K562 (cell line): ENCODE measurements around the gene CTIF. TPM values are rescaled to one million over a fixed set of nuclear protein-coding genes. Genes with fewer than 3 reads are reported as not detected.

Source experiments
- ATAC-seq: fragments of 200-7000 bp; cut with Tn5 transposase; 3 replicates; pipeline ENCODE4 v1.9.1; 2020; ENCODE audit warnings: moderate library complexity
- BruUV-seq: library from RNA; stranded (reverse); fragments of 400-500 nt; replicated peaks from 2 replicates; lab custom pipeline; 2021; lab: Mats Ljungman, UMichigan
- CTCF ChIA-PET: fragments of 300-600 bp; formaldehyde crosslinking; extraction: SDS; loops from one replicate; lab custom pipeline; 2021; ENCODE audit warnings: low intra/inter-chr PET ratio; lab: Yijun Ruan, JAX
- POLR2A ChIA-PET: fragments of 300-600, 350-650 bp; sonication (Branson Sonifier 250); formaldehyde crosslinking; extraction: SDS; loops from one replicate; lab custom pipeline; 2021; ENCODE audit warnings: antibody characterized with exemption, inconsistent platforms; lab: Yijun Ruan, JAX
- DNase-seq, 4 experiments: peaks; one replicate each; pipeline versions ENCODE4 v3.0.0 to v3.0.0-alpha.2; 2011 to 2018; ENCODE audit warnings: low spot score in 3 of 4, mixed read lengths in 3 of 4; ENCODE audit errors: extremely low read depth in 1 of 4
- FAIRE-seq: peaks from 2 replicates; lab custom pipeline; 2011; peaks lifted over from hg19 to GRCh38; lab: Jason Lieb, UNC
- H2AFZ ChIP-seq: 2 replicates; pipeline ENCODE4 v1.6.0; 2011; ENCODE audit warnings: low read depth, low read length, control low read depth, inconsistent platforms
- H3K27ac ChIP-seq: fragments of 200-600 bp; 3 replicates; pipeline ENCODE4 v1.8.0; 2011; ENCODE audit warnings: low read depth, mild to moderate bottlenecking, control low read depth, inconsistent platforms, low read length, moderate library complexity, mixed read lengths; ENCODE audit errors: extremely low read depth
- H3K27me3 ChIP-seq, 2 experiments: fragments of 300-600 bp in 1 of 2; 2 replicates in 1 of 2; 3 replicates in 1 of 2; pipeline versions ENCODE4 v1.6.0 to v1.8.0; 2011; ENCODE audit warnings: inconsistent platforms in 2 of 2, low read length in 2 of 2, mild to moderate bottlenecking in 1 of 2, mixed read lengths in 1 of 2, moderate library complexity in 1 of 2; ENCODE audit not compliant: control insufficient read depth in 2 of 2, insufficient read depth in 2 of 2
- H3K36me3 ChIP-seq: fragments of 300-600 bp; 3 replicates; pipeline ENCODE4 v1.8.0; 2011; ENCODE audit warnings: mild to moderate bottlenecking, low read length, inconsistent platforms; ENCODE audit not compliant: control insufficient read depth, insufficient read depth
- H3K4me1 ChIP-seq, 2 experiments: fragments of 200-600 bp in 1 of 2; replicated peaks in 1 of 2; 2 replicates in 1 of 2; 3 replicates in 1 of 2; pipeline versions ENCODE4 v1.5.1 to v1.8.0; 2011; ENCODE audit warnings: inconsistent platforms in 2 of 2, low read length in 2 of 2, mild to moderate bottlenecking in 1 of 2, mixed read lengths in 1 of 2, moderate library complexity in 1 of 2; ENCODE audit not compliant: control insufficient read depth in 2 of 2, insufficient read depth in 2 of 2
- H3K4me2 ChIP-seq: 2 replicates; pipeline ENCODE4 v1.6.1; 2011; ENCODE audit warnings: low read length, control low read depth, inconsistent platforms, mixed read lengths; ENCODE audit not compliant: insufficient read depth
- H3K4me3 ChIP-seq: fragments of 200-600 bp; sonication (generic), shearing (Covaris generic); 2 replicates; pipeline ENCODE4 v1.5.1; 2016; ENCODE audit warnings: control low read depth, inconsistent platforms
- H3K79me2 ChIP-seq: fragments of 200-600 bp; 3 replicates; pipeline ENCODE4 v1.8.0; 2011; ENCODE audit warnings: low read length, inconsistent platforms; ENCODE audit not compliant: control insufficient read depth, insufficient read depth
- H3K9ac ChIP-seq, 2 experiments: 2 replicates each; pipeline versions ENCODE4 v1.6.0 to v1.6.1; 2011; ENCODE audit warnings: low read depth in 2 of 2, low read length in 2 of 2, control low read depth in 1 of 2, inconsistent platforms in 1 of 2, mild to moderate bottlenecking in 1 of 2, mixed read lengths in 1 of 2; ENCODE audit not compliant: insufficient read depth in 1 of 2
- H3K9me1 ChIP-seq: one replicate; pipeline ENCODE4 v1.6.0; 2011; ENCODE audit warnings: inconsistent platforms, mild to moderate bottlenecking, low read length, moderate library complexity; ENCODE audit not compliant: control insufficient read depth, insufficient read depth
- H3K9me3 ChIP-seq: replicated peaks from 2 replicates; pipeline ENCODE4 v1.5.1; 2011; ENCODE audit warnings: low read depth, low read length, inconsistent platforms; ENCODE audit not compliant: control insufficient read depth, insufficient read depth
- H4K20me1 ChIP-seq: replicated peaks from 2 replicates; pipeline ENCODE4 v1.6.1; 2011; ENCODE audit warnings: low read length, inconsistent platforms, mixed read lengths; ENCODE audit not compliant: control insufficient read depth, insufficient read depth
- BMI1 ChIP-seq: fragments of 150-350 bp; IDR thresholded peaks from 2 replicates; pipeline ENCODE4 v1.6.1; 2014; ENCODE audit warnings: low read length
- NFIC ChIP-seq: fragments of 450-650 bp; IDR thresholded peaks from 2 replicates; pipeline ENCODE4 v1.6.1; 2017; ENCODE audit warnings: mild to moderate bottlenecking, inconsistent platforms
- RAD21 ChIP-seq, 2 experiments: fragments of 250-450 bp in 1 of 2; fragments of 450-650 bp in 1 of 2; sonication (Bioruptor Pico) in 1 of 2; formaldehyde crosslinking in 1 of 2; IDR thresholded peaks in 1 of 2; conservative IDR thresholded peaks in 1 of 2; 2 replicates each; pipeline versions ENCODE4 v1.4.0 to v1.8.0; 2020 to 2022; ENCODE audit warnings: mild to moderate bottlenecking in 2 of 2, moderate library complexity in 1 of 2
- TBL1XR1 ChIP-seq, 2 experiments: IDR thresholded peaks; 2 replicates each; pipeline ENCODE4 v1.6.1; 2012; ENCODE audit warnings: improper control_type of control experiment in 2 of 2, low read length in 2 of 2, mild to moderate bottlenecking in 1 of 2
- XRCC3 ChIP-seq: fragments of 450-650 bp; IDR thresholded peaks from 2 replicates; pipeline ENCODE4 v1.6.1; 2017; ENCODE audit warnings: mild to moderate bottlenecking, moderate library complexity
- ZNF165 ChIP-seq: fragments of 250-450 bp; sonication (Bioruptor Pico); IDR thresholded peaks from 2 replicates; pipeline ENCODE4 v1.4.0; 2020; ENCODE audit warnings: borderline replicate concordance
- ZNF561 ChIP-seq: fragments of 450-650 bp; formaldehyde crosslinking; conservative IDR thresholded peaks from 2 replicates; pipeline ENCODE4 v1.4.0; 2020; ENCODE audit warnings: mild to moderate bottlenecking, moderate library complexity
- WGBS: fragments of 100-300 bp; shearing (Covaris generic); methylation state at CpG from one replicate; pipeline ENCODE4 v1.1.6; 2016; ENCODE audit warnings: low coverage, mixed read lengths; ENCODE audit not compliant: insufficient coverage; ENCODE audit errors: missing lambda C conversion rate; 5-methylcytosine and 5-hydroxymethylcytosine counted together
- in situ Hi-C: fragments of 300-500 bp; cut with MboI; formaldehyde crosslinking; loops from 4 replicates; pipeline ENCODE4 v1.15.0; 2018; ENCODE audit warnings: inconsistent platforms, mixed read lengths
- intact Hi-C: fragments of 100-400 bp; cut with micrococcal nuclease; formaldehyde crosslinking; loops from 2 replicates; pipeline ENCODE4 v1.14.2; 2022
- polyA plus RNA-seq, 8 experiments: library from polyadenylated mRNA; depleted of rRNA in 4 of 8; stranded (reverse) in 5 of 8; unstranded in 3 of 8; fragments of >200 nt; fragmentation: Nextera tagmentation in 2 of 8; fragmentation: Illumina TruSeq in 1 of 8; extraction: Ambion mirVana in 2 of 8; extraction: Trizol in 1 of 8; gene quantifications; 2 replicates each; pipeline versions ENCODE4 v1.2.1 to v1.2.3, GENCODE V29; 2011 to 2014; ENCODE audit warnings: inconsistent platforms in 1 of 8, missing spikeins in 1 of 8
- total RNA-seq, 7 experiments: library from RNA; depleted of rRNA in 6 of 7; stranded (reverse); fragments of >200 nt in 6 of 7; fragmentation: Illumina TruSeq in 2 of 7; extraction: Trizol in 2 of 7; gene quantifications; 2 replicates each; pipeline versions ENCODE4 v1.2.1 to v1.2.3, GENCODE V29; 2011 to 2021; ENCODE audit warnings: low replicate concordance in 1 of 7
- TF ChIP-seq, protein P1 (sequence below): fragments of 250-450 bp; sonication (Bioruptor Pico); IDR thresholded peaks from 2 replicates; pipeline ENCODE4 v1.5.0; 2021
- TF ChIP-seq, protein P2 (sequence below): sonication (generic); formaldehyde crosslinking; IDR thresholded peaks from 2 replicates; pipeline ENCODE4 v1.8.0; 2022; ENCODE audit warnings: mild to moderate bottlenecking, missing genetic modification reagents
- TF ChIP-seq, protein P3 (sequence below): sonication (generic); formaldehyde crosslinking; IDR thresholded peaks from 2 replicates; pipeline ENCODE4 v1.8.1; 2023; ENCODE audit warnings: mild to moderate bottlenecking, missing genetic modification reagents
- TF ChIP-seq, protein P4 (sequence below): fragments of 200-800 bp; sonication (Bioruptor generic); IDR thresholded peaks from 2 replicates; pipeline ENCODE4 v1.6.1; 2017; ENCODE audit warnings: missing genetic modification characterization, missing compliant biosample characterization

Gene CTIF
- total and polyA plus RNA-seq, 9 of the 15 experiments (the other 6 are each of a cell fraction or from before 2014, with no cell fraction given) = 0.17 to 11.5 (median 2.2) TPM

DNA sequence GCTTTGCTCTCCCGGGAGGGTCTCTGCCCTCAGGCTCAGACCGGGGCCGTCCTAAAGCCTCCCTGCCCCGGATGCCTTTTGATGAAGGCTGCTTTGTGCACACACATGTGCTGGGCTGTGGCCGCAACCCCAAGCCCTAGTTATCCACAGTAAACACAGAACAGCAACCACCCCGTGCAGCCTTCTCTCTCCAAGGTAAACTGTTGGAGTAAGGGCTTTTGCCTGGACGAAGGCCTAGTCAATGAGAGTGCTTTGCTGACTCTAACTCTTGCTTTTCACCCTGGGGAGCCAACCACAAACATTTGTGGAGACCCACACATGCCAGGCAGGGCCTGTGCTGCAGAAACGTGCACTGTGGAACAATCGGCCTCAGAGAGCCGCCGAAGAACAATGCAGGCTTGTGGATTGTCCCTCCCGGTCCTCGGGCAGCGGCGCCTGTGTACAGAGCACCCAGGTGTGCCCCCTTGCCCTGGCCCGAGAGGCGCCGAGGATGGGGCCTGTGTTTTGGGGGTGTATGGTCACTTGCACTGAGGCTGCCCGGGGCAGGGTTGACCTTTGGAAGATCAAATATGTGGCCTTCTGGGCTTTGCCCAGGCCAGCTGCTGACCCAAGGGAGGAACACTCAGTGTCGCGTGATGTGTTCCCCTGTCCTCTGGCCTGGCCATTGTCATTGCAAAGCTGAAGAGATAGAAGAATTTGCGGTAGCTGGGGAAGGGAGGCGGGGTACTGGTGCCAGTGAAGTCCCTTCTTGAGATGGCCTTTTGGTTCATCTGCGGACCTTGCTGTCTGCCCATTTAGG, 37.0 kb downstream of the CTIF start:
- FAIRE-seq (no peak), ATAC-seq (no peak), DNase-seq (no peak)
- peaks cover 8% of the 10 kb centered on the region; the same call in 1 of the 2 replicates for H4K20me1 ChIP-seq
- 83% methylated on average over 14 of the region's 24 CpGs for WGBS
- no peaks in the 10 kb centered on the region for H3K36me3 ChIP-seq
- no TSS peak for BruUV-seq
- H3K27me3 ChIP-seq = no peaks in the 10 kb centered on the region
- POLR2A ChIA-PET = interaction anchor here (1.0 kb wide), 1 partner anchor 13 kb away, joined by 3 read pairs; no protein-coding TSS in a partner anchor
- in situ Hi-C loops = no loop called here
- H2AFZ ChIP-seq = no peak overlapping the region
- no peak overlapping the region for H3K27ac ChIP-seq
- H3K4me1 ChIP-seq = peaks cover 3 to 8% of the 10 kb centered on the region in 2 experiments; a peak in 4 of 5 replicates
- H3K4me2 ChIP-seq = no peak overlapping the region
- intact Hi-C loops = no loop called here
- no peaks in the 10 kb centered on the region for H3K79me2 ChIP-seq
- no peaks in the 10 kb centered on the region for H3K9me3 ChIP-seq
- CTCF ChIA-PET = no interaction called here
- peak overlapping the region in 1 of 2 experiments; percentile 5; a peak in 1 of 4 replicates for H3K9ac ChIP-seq
- no peak overlapping the region for H3K4me3 ChIP-seq
- H3K9me1 ChIP-seq = no peaks in the 10 kb centered on the region
- TF ChIP-seq, protein P1, sequence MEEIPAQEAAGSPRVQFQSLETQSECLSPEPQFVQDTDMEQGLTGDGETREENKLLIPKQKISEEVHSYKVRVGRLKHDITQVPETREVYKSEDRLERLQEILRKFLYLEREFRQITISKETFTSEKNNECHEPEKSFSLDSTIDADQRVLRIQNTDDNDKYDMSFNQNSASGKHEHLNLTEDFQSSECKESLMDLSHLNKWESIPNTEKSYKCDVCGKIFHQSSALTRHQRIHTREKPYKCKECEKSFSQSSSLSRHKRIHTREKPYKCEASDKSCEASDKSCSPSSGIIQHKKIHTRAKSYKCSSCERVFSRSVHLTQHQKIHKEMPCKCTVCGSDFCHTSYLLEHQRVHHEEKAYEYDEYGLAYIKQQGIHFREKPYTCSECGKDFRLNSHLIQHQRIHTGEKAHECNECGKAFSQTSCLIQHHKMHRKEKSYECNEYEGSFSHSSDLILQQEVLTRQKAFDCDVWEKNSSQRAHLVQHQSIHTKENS (CRISPR knock-in tag) = no peak
- no peak for TF ChIP-seq ZNF165
- no peak for TF ChIP-seq TBL1XR1 (IDR thresholded peaks at IDR 0.05; ENCODE audit: low read length in 2 of 2)
- TF ChIP-seq, protein P2, sequence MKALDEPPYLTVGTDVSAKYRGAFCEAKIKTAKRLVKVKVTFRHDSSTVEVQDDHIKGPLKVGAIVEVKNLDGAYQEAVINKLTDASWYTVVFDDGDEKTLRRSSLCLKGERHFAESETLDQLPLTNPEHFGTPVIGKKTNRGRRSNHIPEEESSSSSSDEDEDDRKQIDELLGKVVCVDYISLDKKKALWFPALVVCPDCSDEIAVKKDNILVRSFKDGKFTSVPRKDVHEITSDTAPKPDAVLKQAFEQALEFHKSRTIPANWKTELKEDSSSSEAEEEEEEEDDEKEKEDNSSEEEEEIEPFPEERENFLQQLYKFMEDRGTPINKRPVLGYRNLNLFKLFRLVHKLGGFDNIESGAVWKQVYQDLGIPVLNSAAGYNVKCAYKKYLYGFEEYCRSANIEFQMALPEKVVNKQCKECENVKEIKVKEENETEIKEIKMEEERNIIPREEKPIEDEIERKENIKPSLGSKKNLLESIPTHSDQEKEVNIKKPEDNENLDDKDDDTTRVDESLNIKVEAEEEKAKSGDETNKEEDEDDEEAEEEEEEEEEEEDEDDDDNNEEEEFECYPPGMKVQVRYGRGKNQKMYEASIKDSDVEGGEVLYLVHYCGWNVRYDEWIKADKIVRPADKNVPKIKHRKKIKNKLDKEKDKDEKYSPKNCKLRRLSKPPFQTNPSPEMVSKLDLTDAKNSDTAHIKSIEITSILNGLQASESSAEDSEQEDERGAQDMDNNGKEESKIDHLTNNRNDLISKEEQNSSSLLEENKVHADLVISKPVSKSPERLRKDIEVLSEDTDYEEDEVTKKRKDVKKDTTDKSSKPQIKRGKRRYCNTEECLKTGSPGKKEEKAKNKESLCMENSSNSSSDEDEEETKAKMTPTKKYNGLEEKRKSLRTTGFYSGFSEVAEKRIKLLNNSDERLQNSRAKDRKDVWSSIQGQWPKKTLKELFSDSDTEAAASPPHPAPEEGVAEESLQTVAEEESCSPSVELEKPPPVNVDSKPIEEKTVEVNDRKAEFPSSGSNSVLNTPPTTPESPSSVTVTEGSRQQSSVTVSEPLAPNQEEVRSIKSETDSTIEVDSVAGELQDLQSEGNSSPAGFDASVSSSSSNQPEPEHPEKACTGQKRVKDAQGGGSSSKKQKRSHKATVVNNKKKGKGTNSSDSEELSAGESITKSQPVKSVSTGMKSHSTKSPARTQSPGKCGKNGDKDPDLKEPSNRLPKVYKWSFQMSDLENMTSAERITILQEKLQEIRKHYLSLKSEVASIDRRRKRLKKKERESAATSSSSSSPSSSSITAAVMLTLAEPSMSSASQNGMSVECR (CRISPR knock-in tag) = no peak
- no peak for TF ChIP-seq ZNF561 (CRISPR knock-in tag)
- TF ChIP-seq NFIC = no peak
- TF ChIP-seq RAD21 (CRISPR knock-in tag; conservative IDR thresholded peaks at IDR 0.05 in 1 of 2, IDR thresholded peaks at IDR 0.05 in 1 of 2) = no peak
- TF ChIP-seq XRCC3 = no peak
- TF ChIP-seq, protein P3, sequence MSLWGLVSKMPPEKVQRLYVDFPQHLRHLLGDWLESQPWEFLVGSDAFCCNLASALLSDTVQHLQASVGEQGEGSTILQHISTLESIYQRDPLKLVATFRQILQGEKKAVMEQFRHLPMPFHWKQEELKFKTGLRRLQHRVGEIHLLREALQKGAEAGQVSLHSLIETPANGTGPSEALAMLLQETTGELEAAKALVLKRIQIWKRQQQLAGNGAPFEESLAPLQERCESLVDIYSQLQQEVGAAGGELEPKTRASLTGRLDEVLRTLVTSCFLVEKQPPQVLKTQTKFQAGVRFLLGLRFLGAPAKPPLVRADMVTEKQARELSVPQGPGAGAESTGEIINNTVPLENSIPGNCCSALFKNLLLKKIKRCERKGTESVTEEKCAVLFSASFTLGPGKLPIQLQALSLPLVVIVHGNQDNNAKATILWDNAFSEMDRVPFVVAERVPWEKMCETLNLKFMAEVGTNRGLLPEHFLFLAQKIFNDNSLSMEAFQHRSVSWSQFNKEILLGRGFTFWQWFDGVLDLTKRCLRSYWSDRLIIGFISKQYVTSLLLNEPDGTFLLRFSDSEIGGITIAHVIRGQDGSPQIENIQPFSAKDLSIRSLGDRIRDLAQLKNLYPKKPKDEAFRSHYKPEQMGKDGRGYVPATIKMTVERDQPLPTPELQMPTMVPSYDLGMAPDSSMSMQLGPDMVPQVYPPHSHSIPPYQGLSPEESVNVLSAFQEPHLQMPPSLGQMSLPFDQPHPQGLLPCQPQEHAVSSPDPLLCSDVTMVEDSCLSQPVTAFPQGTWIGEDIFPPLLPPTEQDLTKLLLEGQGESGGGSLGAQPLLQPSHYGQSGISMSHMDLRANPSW (CRISPR knock-in tag) = no peak
- TF ChIP-seq, protein P4, sequence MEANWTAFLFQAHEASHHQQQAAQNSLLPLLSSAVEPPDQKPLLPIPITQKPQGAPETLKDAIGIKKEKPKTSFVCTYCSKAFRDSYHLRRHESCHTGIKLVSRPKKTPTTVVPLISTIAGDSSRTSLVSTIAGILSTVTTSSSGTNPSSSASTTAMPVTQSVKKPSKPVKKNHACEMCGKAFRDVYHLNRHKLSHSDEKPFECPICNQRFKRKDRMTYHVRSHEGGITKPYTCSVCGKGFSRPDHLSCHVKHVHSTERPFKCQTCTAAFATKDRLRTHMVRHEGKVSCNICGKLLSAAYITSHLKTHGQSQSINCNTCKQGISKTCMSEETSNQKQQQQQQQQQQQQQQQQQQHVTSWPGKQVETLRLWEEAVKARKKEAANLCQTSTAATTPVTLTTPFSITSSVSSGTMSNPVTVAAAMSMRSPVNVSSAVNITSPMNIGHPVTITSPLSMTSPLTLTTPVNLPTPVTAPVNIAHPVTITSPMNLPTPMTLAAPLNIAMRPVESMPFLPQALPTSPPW (CRISPR knock-in tag) = no peak
- no peak for TF ChIP-seq BMI1
